IPS-15b (cell line): ENCODE results near the gene ZNF627.
"Not testable (repeated sequence)": the region's sequence is repeated elsewhere in the genome, so short reads cannot be mapped to it uniquely, and the experiment has no call there.

Experiments used
- H3K27me3 ChIP-seq: one replicate; pipeline ENCODE4 v1.6.1; 2013; ENCODE audit warnings: low read length; ENCODE audit not compliant: control insufficient read depth, insufficient read depth
- H3K36me3 ChIP-seq: one replicate; pipeline ENCODE4 v1.6.1; 2013; ENCODE audit warnings: low read length; ENCODE audit not compliant: control insufficient read depth, insufficient read depth
- H3K4me1 ChIP-seq: one replicate; pipeline ENCODE4 v1.6.1; 2013; ENCODE audit warnings: mild to moderate bottlenecking, low read length; ENCODE audit not compliant: control insufficient read depth, insufficient read depth
- H3K4me3 ChIP-seq: one replicate; pipeline ENCODE4 v1.5.1; 2013; ENCODE audit warnings: low read depth, low read length
- H3K9ac ChIP-seq: one replicate; pipeline ENCODE4 v1.6.1; 2013; ENCODE audit warnings: low read depth, mild to moderate bottlenecking, low read length
- H3K9me3 ChIP-seq: one replicate; pipeline ENCODE4 v1.6.1; 2013; ENCODE audit warnings: mild to moderate bottlenecking, low read length; ENCODE audit not compliant: control insufficient read depth, insufficient read depth

ZNF627 gene

GRCh38 chr19:11560404-11561051 lies 36.8 kb upstream of the ZNF627 start:
- Histone ChIP-seq H3K9ac (no peak overlapping the region), H3K4me1 (no peaks in the 10 kb centered on the region), H3K27me3 (no peaks in the 10 kb centered on the region), H3K36me3 (no peaks in the 10 kb centered on the region), H3K9me3 (no peaks in the 10 kb centered on the region), H3K4me3 (peak overlapping the region; percentile 23)

- H3K9me3 ChIP-seq, result no peaks in the 10 kb centered on the region
- no peaks in the 10 kb centered on the region for H3K4me1 ChIP-seq
- no peaks in the 10 kb centered on the region for H3K36me3 ChIP-seq
- H3K27me3 ChIP-seq, result no peaks in the 10 kb centered on the region
- H3K9ac ChIP-seq, result no peak overlapping the region
- H3K4me3 ChIP-seq, result no peak overlapping the region
Measured at GRCh38 chr19:11563532-11563931, 33.8 kb upstream of the ZNF627 start.

DNA sequence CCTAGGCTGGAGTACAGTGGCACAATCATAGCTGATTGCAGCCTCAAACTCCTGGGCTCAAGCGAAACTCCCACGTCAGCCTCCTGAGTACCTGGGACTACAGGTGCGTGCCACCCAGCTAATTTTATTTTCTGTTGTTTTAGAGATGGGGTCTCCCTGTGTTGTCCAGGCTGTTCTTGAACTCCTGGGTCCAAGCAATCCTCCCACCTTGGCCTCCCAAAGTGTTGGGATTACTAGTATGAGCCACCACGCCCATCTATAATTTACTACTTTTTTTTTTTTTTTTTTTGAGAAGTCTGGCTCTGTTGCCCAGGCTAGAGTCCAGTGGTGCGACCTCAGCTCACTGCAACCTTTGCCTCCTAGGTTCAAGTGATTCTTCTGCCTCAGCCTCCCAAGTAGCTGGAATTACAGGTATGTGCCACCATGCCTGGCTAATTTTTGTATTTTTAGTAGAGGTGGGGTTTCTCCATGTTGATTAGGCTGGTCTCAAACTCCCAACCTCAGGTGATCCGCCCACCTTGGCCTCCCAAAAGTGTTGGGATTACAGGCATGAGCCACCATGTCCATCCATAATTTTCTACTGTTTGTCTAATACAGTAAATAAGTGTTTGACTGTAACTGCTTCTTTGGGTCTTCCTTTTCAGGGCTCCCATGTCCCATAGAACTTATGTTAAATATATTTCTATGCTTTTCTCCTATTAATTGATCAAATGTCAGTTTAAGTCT lies 33.0 kb upstream of the ZNF627 start:
- H3K36me3 ChIP-seq, H3K27me3 ChIP-seq, H3K4me3 ChIP-seq, H3K4me1 ChIP-seq, H3K9me3 ChIP-seq, H3K9ac ChIP-seq: not testable (repeated sequence)

- not testable (repeated sequence) for H3K4me1 ChIP-seq, H3K9me3 ChIP-seq, H3K4me3 ChIP-seq, H3K9ac ChIP-seq, H3K36me3 ChIP-seq, H3K27me3 ChIP-seq
Measured at GRCh38 chr19:11565649-11565980, 31.7 kb upstream of the ZNF627 start.

DNA sequence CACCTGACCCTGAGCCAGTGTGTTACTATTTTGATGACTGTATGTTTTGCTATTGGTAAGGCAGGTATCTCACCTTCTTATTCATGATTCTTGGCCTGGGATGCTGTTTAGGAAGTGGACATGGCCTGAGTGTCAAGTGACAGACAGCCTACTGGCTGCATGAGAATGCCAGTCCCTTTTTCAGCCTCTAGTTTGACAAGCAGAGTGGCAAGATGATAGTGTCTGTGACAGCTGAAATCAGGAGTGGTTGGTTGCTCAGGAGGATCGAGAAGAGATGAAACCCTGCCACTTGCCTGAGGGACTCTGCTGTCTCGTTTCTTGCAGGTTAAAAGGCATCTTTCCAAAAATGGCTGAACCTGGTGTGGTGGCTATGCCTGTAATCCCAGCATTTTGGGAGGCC lies 31.1 kb upstream of the ZNF627 start:
- Histone ChIP-seq H3K27me3 (no peaks in the 10 kb centered on the region), H3K9me3 (no peaks in the 10 kb centered on the region), H3K4me1 (no peaks in the 10 kb centered on the region), H3K36me3 (no peaks in the 10 kb centered on the region), H3K9ac (no peak overlapping the region), H3K4me3 (no peak overlapping the region)

DNA sequence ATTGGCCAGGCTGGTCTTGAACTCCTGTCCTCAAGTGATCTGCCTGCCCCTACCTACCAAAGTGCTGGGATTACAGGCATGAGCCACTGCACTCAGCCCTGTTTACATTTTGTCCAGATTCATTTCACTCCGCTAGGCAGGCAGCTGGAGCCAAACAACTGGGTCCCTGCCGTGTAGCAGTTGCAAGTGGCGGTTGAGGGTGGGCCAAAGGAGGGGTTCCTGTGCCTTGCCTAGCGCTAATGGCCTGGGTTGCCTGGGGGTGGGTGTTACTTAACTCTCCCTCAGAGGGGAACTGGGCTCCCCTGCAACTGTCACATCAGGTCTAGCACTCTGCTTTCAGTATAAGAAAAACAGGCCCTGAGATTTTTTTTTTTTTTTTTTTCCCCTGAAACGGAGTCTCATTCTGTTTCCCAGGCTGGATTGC lies 27.2 kb upstream of the ZNF627 start:
- Histone ChIP-seq H3K36me3 (no peaks in the 10 kb centered on the region), H3K4me3 (no peak overlapping the region), H3K9me3 (no peaks in the 10 kb centered on the region), H3K27me3 (no peaks in the 10 kb centered on the region), H3K9ac (no peak overlapping the region), H3K4me1 (no peaks in the 10 kb centered on the region)

DNA sequence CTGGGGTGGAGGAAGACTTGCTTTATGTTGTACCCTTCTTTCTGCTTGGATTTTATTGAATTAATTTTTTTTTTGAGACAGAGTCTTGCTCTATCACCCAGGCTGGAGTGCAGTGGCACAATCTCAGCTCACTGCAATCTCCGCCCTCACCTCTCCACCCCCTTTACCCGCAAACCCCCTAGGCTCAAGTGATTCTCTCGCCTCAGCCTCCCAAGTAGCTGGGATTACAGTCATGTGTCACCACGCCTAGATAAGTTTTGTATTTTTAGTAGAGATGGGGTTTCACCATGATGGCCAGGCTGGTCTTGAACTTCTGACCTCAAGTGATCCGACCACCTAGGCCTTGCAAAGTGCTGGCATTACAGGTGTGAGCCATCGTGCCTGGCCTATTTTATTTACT lies 23.9 kb upstream of the ZNF627 start:
- H3K27me3 ChIP-seq, H3K4me1 ChIP-seq, H3K9ac ChIP-seq, H3K36me3 ChIP-seq, H3K9me3 ChIP-seq, H3K4me3 ChIP-seq: not testable (repeated sequence)

DNA sequence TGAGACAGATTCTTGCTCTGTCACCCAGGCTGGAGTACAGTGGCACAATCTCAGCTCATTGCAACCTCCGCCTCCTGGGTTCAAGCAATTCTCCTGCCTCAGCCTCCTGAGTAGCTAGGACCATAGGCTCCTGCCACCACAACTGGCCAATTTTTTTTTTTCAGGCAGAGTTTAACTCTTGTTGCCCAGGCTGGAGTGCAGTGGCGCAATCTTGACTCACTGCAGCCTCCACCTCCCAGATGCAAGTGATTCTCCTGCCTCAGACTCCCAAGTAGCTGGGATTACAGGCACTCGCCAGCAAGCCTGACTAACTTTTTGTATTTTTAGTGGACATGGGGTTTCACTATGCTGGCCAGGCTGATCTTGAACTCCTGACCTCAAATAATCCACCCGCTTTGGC lies 23.5 kb upstream of the ZNF627 start:
- not testable (repeated sequence) for H3K27me3 ChIP-seq, H3K4me3 ChIP-seq, H3K36me3 ChIP-seq, H3K4me1 ChIP-seq, H3K9me3 ChIP-seq, H3K9ac ChIP-seq

GRCh38 chr19:11574689-11575088 lies 22.6 kb upstream of the ZNF627 start:
- no peak overlapping the region for H3K4me3 ChIP-seq
- no peaks in the 10 kb centered on the region for H3K36me3 ChIP-seq
- no peak overlapping the region for H3K9ac ChIP-seq
- H3K9me3 ChIP-seq, result no peaks in the 10 kb centered on the region
- H3K27me3 ChIP-seq, result no peaks in the 10 kb centered on the region
- peaks cover 4% of the 10 kb centered on the region for H3K4me1 ChIP-seq

DNA sequence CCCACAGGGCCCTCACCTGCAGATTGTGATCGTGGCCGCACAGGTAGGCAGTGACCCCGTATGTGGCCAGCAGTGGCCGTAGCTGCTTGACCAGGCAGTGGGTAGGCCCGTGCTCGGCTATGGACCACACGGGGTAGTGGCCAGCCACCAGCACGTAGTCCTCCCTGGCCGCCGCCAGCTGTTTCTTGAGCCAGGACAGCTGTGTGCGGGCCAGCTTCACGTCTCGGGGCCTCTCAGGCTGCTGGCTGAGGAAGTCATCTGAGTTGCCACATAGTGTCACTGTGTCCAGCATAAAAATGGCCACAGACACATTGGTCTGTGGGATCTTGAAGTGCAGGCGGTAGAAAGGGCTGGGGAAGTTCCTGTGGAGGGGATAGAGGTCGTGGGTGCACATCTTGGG lies 21.1 kb upstream of the ZNF627 start:
- no peak overlapping the region for H3K4me3 ChIP-seq
- no peak overlapping the region for H3K9ac ChIP-seq
- peaks cover 4% of the 10 kb centered on the region for H3K4me1 ChIP-seq
- no peaks in the 10 kb centered on the region for H3K9me3 ChIP-seq
- H3K36me3 ChIP-seq, result no peaks in the 10 kb centered on the region
- no peaks in the 10 kb centered on the region for H3K27me3 ChIP-seq

DNA sequence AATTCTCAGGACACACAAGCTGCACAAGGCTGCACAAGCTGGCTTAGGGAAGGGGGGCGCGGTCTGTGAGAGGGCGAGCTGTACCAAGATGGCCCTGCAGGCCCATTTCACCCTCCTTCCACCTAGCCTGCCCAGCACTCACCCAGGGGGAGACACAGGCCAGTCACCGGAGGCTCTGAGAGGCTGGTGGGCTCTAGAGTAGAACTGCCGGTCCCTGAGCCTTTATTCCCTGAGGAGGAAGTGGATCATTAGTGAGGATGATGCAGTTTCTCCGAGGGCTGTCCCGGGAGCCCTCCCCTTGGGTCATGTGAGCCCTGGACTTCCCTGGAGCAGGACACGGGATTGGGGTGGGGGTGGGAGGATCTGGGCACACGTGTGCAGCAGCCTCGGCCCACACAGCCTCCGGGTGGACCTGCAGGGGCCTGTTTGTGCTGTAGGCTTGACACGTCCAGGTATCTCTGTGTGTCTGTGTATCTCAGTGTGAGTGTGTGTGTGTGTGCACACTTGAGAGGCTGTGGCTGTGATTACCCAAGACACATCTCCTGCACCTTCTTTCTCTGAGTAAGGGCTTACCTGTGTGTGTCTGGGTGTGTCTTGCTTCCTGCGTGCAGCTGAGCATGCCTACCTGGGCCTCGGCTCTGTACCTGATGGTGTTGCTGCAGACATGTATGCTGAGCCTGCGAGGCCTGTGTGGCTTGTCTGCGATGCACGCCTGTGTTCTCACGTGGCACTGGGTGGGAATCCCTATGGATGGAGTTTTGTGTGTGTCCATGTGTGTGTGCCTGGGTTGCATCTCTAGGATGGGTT lies 19.6 kb upstream of the ZNF627 start, which contains the start of gene ACP5:
Gene ACP5 (minus strand): TSS at position 195 of the 807 bp plus-strand sequence. CDS start 328 bp downstream, outside the sequence.
- Histone ChIP-seq H3K36me3 (no peaks in the 10 kb centered on the region), H3K9me3 (no peaks in the 10 kb centered on the region), H3K27me3 (no peaks in the 10 kb centered on the region), H3K9ac (peak within 1 kb of the TSS; percentile 65), H3K4me3 (peak within 1 kb of the TSS; percentile 74), H3K4me1 (peaks cover 4% of the 10 kb centered on the region)
